ENCODE data around the gene CEP20.

Gene CEP20

GRCh38 chr16:15830832-15831451, 57.5 kb downstream of the CEP20 start:
- DNase-seq (ENCODE audit: low read depth): no peak

DNA sequence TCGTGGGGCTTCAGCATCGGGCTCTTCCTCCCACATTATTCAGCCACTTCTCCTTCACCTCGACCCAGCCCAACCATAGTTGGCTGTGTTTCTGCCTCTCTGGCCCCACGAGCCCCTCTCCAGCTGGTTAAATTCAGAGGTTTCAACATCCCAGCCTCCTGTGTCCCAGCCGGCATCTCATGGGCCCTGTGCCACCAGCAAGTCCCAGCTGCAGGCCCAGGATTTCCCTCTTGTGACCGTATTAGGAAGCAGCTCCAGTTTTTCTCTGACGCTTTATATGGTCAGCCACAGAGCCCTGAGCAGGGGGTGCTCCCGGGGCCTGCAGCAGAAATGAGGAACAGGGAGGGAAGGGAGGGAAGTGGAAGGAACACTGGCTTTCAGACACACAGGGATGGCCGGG, 58.9 kb downstream of the CEP20 start:
- no peak for DNase-seq (ENCODE audit: low read depth)

DNA sequence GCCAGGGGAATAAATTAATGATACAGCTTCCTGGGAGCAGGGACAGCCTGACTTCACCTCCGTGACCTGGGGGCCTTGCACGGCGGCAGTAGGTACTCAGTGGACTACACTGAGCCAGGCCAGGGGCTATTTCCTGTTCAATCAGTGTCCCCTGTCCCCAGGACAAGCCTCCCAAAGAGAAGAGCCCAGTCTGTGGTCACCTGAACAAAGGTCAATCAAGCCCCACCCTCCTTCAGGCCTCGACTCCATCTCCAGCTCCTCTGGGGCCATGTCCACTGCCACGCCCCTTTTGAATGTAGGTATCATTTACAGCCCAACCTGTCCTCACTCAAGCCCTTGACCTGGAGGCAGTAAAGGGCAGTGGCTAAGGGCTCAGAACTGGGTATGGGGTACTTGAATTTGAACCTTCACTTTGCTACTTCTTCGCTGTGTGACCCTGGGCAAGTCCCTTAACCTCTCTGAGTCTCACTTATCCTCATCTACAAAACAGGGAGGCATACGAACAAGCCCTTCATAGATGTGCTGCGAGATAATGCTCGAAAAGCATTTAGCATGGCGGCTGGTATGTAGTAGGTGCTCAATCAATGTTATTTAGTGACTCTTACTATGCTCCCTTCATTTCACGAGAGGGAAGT, 60.6 kb downstream of the CEP20 start:
- DNase-seq (ENCODE audit: low read depth): no peak

- no peak for DNase-seq (ENCODE audit: low read depth)
Observed at GRCh38 chr16:15827299-15827698, 61.1 kb downstream of the CEP20 start.

- no peak for DNase-seq (ENCODE audit: low read depth)
Observed at GRCh38 chr16:15825750-15826305, 62.6 kb downstream of the CEP20 start.

GRCh38 chr16:15822957-15823356, 65.4 kb downstream of the CEP20 start:
- DNase-seq (ENCODE audit: low read depth): no peak

DNA sequence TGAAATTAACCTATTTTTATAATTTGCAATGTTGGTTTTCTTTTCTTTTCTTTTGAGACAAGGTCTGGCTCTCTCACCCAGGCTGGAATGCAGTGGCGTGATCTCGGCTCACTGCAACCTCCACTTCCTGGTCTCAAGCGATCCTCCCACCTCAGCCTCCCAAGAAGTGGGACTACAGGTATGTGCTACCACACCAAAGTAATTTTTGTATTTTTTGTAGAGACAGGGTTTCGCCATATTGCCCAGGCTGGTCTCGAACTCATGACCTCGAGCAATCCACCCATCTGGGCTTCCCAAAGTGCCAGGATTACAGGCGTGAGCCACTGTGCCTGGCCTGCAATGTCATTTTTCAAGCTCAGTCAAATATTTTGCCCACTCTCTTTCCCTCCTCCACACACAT, 67.6 kb downstream of the CEP20 start:
- no peak for DNase-seq (ENCODE audit: low read depth)

- no peak for DNase-seq (ENCODE audit: low read depth)
Observed at GRCh38 chr16:15819046-15819445, 69.4 kb downstream of the CEP20 start.

DNA sequence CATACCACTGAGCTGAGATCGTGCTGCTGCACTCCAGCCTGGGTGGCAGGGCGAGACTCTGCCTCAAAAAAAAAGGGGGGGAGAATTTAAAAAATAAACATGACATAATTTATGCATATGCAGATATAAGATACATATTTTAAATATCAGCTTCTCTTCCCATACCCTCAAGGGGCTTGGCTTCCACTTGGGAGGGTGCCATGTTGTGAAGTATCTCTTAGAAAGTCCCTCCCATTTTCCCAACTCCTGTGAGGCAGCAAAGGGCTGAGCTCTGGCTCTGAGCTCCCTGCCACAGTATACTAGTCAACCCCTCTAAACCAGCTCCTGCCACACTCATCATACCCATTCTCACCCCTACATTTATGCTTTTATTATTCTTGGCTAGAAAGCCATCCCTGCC, 71.0 kb downstream of the CEP20 start:
- no peak for DNase-seq (ENCODE audit: low read depth)

GRCh38 chr16:15816228-15816627, 72.2 kb downstream of the CEP20 start:
- no peak for DNase-seq (ENCODE audit: low read depth)
